Measurements from ENCODE around the gene FOXC1.

FOXC1 gene

DNA sequence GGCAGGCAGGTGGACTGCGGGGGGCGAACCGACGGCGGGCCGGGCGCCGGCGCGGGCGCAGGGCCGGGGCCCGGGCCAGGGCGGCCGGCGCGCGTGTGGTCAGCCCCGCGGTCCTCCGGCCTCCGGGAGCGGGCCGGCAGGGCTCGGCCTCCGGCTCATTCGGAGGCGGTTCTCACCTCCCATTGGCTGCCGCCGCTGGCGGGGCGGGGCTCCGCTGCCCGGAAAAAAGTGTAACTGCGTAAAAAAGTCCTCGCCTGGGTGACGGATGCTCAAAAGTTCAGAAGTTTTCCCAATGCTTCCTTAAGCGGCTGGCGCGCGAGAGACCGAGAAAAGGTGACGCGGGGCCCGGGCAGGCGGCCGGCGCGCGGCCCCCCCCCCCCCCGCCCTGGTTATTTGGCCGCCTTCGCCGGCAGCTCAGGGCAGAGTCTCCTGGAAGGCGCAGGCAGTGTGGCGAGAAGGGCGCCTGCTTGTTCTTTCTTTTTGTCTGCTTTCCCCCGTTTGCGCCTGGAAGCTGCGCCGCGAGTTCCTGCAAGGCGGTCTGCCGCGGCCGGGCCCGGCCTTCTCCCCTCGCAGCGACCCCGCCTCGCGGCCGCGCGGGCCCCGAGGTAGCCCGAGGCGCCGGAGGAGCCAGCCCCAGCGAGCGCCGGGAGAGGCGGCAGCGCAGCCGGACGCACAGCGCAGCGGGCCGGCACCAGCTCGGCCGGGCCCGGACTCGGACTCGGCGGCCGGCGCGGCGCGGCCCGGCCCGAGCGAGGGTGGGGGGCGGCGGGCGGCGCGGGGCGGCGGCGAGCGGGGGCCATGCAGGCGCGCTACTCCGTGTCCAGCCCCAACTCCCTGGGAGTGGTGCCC, at the start of gene FOXC1:
Gene FOXC1, plus strand, starts transcription at position 268 of the 849 bp plus-strand sequence. Its CDS starts 531 bp downstream, at position 799.
- H3K27me3 ChIP-seq (ENCODE audit: control insufficient read depth, insufficient read depth, low read length), result peaks cover 74% of the 10 kb centered on the region

DNA sequence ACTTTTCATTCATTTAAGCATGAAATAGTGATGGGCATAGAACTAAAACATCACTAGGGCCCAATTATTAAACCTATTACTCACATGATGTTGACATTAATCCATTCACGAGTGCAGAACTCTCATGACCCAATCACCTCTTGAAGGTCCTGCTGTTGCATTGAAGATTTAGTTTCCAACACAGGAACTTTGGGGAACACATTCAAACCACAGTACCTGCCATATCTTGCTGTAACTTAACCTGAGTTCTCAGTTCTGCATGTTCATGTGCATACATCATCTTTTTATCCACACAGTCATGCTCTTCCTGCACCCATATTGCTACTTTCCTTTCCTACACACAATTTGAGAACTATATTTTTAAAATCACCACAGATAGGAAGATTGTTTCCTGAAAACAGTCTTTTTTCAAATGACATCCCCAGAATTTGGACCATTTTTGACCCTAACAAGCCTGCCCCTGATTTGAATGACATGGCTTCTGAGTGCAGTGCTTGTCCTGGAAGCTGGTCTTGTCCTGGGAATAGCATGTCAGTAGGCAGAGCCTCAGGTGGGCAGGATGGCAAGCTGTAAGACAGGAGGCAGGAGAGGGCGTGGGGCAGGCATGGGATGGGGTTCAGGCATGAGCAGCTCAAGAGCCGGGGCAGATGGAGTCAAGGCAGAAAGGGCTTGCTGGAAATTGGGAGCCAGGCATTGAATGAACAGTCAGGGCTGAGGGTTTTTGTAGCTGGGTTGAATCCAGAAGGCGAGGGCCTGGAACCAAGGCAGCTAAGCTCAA, 49.2 kb upstream of the FOXC1 start:
- Histone ChIP-seq H3K9me3 (ENCODE audit: control insufficient read depth, insufficient read depth, low read length) (no peaks in the 10 kb centered on the region), H3K27ac (ENCODE audit: low read length) (no peak overlapping the region), H3K4me3 (ENCODE audit: low read length) (no peak overlapping the region), H3K36me3 (ENCODE audit: control insufficient read depth, insufficient read depth, low read length) (no peaks in the 10 kb centered on the region), H3K27me3 (ENCODE audit: control insufficient read depth, insufficient read depth, low read length) (no peaks in the 10 kb centered on the region), H3K4me1 (ENCODE audit: control insufficient read depth, insufficient read depth, low read length) (no peaks in the 10 kb centered on the region; the same call in 1 of the 2 replicates)
- no peak for DNase-seq (ENCODE audit: low read depth, low spot score)
- no CpG with 5 or more reads among the region's 4 CpGs for WGBS (ENCODE audit: insufficient coverage, insufficient read length)

More for the DNA sequence above, at the start of gene FOXC1:
- no CpG with 5 or more reads among the region's 115 CpGs for WGBS (ENCODE audit: insufficient coverage, insufficient read length)
- no peaks in the 10 kb centered on the region; the same call in 1 of the 2 replicates for H3K36me3 ChIP-seq (ENCODE audit: control insufficient read depth, insufficient read depth, low read length)
- H3K4me1 ChIP-seq (ENCODE audit: control insufficient read depth, insufficient read depth, low read length), result peaks cover 11% of the 10 kb centered on the region
- H3K4me3 ChIP-seq (ENCODE audit: low read length), result peak within 1 kb of the TSS; percentile 29; the same call in 1 of the 2 replicates
- H3K27ac ChIP-seq (ENCODE audit: low read length), result no peak within 1 kb of the TSS
- H3K9me3 ChIP-seq (ENCODE audit: control insufficient read depth, insufficient read depth, low read length), result no peaks in the 10 kb centered on the region
- no peak for DNase-seq (ENCODE audit: low read depth, low spot score)

DNA sequence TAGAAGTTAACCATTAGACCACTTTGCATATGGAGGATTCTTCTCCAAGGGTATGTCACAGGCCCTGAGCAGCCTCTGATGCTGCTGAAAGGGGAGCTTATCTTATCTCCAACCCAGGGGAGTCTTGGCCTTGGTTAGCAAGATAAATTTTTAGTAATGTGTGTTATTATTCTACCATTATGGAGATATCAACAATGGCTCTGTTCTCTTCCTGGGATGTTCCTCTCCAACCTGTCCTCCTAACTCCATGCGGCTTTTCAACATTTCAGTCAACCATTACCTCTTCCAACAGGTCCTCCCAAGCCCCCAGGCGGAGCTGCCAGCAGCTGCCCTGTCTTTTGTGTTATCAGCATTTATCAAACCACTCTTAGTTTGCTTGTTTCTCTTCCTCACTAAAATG, 48.4 kb upstream of the FOXC1 start:
- Histone ChIP-seq H3K36me3 (ENCODE audit: control insufficient read depth, insufficient read depth, low read length) (no peaks in the 10 kb centered on the region), H3K4me3 (ENCODE audit: low read length) (no peak overlapping the region), H3K4me1 (ENCODE audit: control insufficient read depth, insufficient read depth, low read length) (no peaks in the 10 kb centered on the region; the same call in 1 of the 2 replicates), H3K27ac (ENCODE audit: low read length) (no peak overlapping the region), H3K27me3 (ENCODE audit: control insufficient read depth, insufficient read depth, low read length) (no peaks in the 10 kb centered on the region), H3K9me3 (ENCODE audit: control insufficient read depth, insufficient read depth, low read length) (no peaks in the 10 kb centered on the region)
- no CpG with 5 or more reads among the region's 2 CpGs for WGBS (ENCODE audit: insufficient coverage, insufficient read length)
- no peak for DNase-seq (ENCODE audit: low read depth, low spot score)

DNA sequence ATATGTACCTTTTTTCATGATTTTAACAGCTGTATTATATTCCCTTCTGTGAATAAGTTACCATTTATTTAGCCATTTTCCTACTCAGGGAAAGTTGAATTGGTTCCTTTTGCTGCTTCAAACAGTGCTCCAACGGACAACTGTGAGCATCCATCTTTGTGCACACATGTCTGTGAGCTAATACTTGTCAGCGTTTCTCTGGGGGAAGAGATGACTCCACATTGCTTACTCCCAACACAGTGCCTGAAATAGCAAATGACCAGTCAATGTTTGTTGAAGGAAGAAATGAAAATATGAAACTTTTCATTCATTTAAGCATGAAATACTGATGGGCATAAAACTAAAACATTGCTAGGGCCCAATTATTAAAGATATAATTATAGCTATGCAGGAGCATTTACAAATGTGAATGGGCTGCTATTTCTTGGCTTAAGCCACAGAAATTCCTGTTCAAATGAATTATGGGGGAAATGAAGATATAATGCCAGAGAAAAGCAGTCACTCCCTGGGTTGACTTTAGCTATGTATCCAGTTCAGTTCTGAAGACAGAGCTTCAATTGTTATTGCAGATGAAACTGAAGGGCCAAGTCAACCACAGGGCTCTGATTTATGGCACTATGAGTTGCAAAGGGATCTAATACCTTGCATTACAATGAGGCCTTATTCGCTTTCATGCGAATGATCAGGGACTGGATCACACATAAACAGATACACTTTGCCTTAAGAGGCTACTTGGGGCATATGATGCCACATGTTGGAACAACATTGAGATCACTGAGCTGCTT, 47.4 kb upstream of the FOXC1 start:
- Histone ChIP-seq H3K4me3 (ENCODE audit: low read length) (no peak overlapping the region), H3K27me3 (ENCODE audit: control insufficient read depth, insufficient read depth, low read length) (no peaks in the 10 kb centered on the region), H3K9me3 (ENCODE audit: control insufficient read depth, insufficient read depth, low read length) (no peaks in the 10 kb centered on the region), H3K4me1 (ENCODE audit: control insufficient read depth, insufficient read depth, low read length) (no peaks in the 10 kb centered on the region), H3K36me3 (ENCODE audit: control insufficient read depth, insufficient read depth, low read length) (no peaks in the 10 kb centered on the region), H3K27ac (ENCODE audit: low read length) (no peak overlapping the region)
- no CpG with 5 or more reads among the region's 4 CpGs for WGBS (ENCODE audit: insufficient coverage, insufficient read length)
- no peak for DNase-seq (ENCODE audit: low read depth, low spot score)

DNA sequence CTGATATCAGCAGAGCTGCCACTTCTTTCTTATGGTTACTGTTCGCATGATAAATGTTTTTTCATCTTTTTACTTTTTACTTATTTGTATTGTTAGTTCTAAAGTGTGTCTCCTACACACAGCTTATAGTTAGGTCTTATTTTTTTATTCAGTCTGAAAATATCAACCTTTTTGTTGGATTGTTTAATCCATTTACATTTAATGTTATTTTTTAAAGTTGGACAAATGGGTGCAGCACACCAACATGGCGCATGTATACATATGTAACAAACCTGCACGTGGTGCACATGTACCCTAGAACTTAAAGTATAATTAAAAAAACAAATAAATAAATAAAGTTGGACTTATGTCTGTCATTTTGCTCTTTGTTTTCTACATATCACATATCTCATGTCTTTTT, 40.3 kb upstream of the FOXC1 start:
- no peak overlapping the region for H3K4me3 ChIP-seq (ENCODE audit: low read length)
- no peak overlapping the region for H3K27ac ChIP-seq (ENCODE audit: low read length)
- no peaks in the 10 kb centered on the region for H3K27me3 ChIP-seq (ENCODE audit: control insufficient read depth, insufficient read depth, low read length)
- no peaks in the 10 kb centered on the region for H3K36me3 ChIP-seq (ENCODE audit: control insufficient read depth, insufficient read depth, low read length)
- peaks cover 2% of the 10 kb centered on the region; the same call in 1 of the 2 replicates for H3K4me1 ChIP-seq (ENCODE audit: control insufficient read depth, insufficient read depth, low read length)
- no peak for DNase-seq (ENCODE audit: low read depth, low spot score)
- H3K9me3 ChIP-seq (ENCODE audit: control insufficient read depth, insufficient read depth, low read length), result no peaks in the 10 kb centered on the region; the same call in 1 of the 2 replicates
- WGBS (ENCODE audit: insufficient coverage, insufficient read length), result no CpG with 5 or more reads among the region's 3 CpGs

DNA sequence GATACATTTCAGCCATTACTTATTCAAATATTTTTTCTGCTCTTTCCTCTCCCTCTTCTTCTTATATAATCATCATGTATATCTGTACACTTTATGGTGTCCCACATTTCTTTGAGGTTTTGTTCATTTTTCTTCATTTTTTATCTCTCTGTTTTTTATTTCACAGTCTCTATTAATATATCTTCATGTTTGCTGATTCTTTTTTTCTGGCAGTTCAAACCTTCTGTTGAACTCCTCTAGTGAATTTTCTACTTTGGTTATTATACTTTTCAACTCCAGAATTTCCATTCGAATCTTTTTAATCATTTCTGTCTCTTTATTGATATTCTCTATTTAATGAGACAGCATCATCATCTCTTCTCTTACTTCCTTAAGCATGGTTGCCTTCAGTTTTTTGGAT, 38.9 kb upstream of the FOXC1 start:
- Histone ChIP-seq H3K36me3 (ENCODE audit: control insufficient read depth, insufficient read depth, low read length) (no peaks in the 10 kb centered on the region), H3K27ac (ENCODE audit: low read length) (no peak overlapping the region), H3K4me1 (ENCODE audit: control insufficient read depth, insufficient read depth, low read length) (peaks cover 7% of the 10 kb centered on the region), H3K4me3 (ENCODE audit: low read length) (no peak overlapping the region), H3K27me3 (ENCODE audit: control insufficient read depth, insufficient read depth, low read length) (no peaks in the 10 kb centered on the region), H3K9me3 (ENCODE audit: control insufficient read depth, insufficient read depth, low read length) (no peaks in the 10 kb centered on the region; the same call in 1 of the 2 replicates)
- WGBS (ENCODE audit: insufficient coverage, insufficient read length), result no CpG with 5 or more reads among the region's 1 CpG
- no peak for DNase-seq (ENCODE audit: low read depth, low spot score)

DNA sequence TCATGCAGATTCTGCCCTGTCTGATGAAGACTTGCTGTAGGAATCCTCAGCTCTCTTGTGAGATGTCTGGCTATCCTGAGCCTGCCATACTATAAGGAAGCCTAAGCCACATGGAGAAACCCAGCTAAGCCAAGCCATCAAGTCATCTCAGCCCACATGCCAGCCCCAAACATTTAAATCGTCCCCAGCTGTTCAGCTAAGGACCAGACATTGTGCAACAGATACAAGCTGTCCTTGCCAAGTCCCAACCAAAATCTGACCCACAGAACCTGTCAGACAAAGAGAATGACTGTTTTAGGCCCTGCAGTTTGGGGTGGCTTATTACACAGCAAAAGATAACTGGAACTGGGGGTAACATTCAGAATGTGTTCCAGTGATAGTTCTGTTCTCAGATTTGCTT, 36.8 kb upstream of the FOXC1 start:
- H3K9me3 ChIP-seq (ENCODE audit: control insufficient read depth, insufficient read depth, low read length), result no peaks in the 10 kb centered on the region; the same call in 1 of the 2 replicates
- no peaks in the 10 kb centered on the region for H3K27me3 ChIP-seq (ENCODE audit: control insufficient read depth, insufficient read depth, low read length)
- WGBS (ENCODE audit: insufficient coverage, insufficient read length), result no CpG with 5 or more reads among the region's 1 CpG
- H3K4me1 ChIP-seq (ENCODE audit: control insufficient read depth, insufficient read depth, low read length), result peaks cover 7% of the 10 kb centered on the region
- no peak for DNase-seq (ENCODE audit: low read depth, low spot score)
- H3K36me3 ChIP-seq (ENCODE audit: control insufficient read depth, insufficient read depth, low read length), result no peaks in the 10 kb centered on the region
- no peak overlapping the region for H3K27ac ChIP-seq (ENCODE audit: low read length)
- no peak overlapping the region for H3K4me3 ChIP-seq (ENCODE audit: low read length)

DNA sequence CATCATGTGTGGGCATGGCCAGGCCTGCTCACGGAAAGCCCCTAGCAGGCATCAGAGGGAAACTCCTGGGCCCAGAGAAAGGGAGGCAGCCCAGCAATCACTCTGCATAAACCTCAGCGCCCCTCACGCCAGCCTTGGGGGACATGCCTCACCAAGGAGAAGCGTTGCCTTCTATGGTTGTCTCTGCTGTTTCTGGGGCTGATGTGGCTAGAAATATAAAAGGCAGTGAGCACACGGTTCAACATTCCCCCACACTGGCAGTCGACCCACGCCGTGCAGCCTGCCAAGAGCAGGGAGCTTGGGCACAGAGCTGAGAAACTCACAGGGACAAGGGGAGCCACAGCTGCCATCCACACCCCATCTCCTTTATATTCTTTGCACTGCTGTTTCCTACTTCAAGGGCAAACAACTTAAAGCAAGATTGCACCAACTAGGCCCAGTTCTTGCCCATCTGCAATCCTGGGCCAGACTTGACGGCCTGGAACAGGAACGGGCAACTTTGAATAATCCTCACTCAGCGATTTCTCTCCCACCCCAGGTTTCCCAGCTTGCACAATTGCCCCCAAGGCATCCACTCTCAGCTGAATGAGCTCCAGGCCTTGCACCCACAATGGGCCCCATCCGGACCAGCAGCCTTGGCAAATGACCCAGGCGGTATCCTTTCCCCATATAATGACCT, 35.5 kb upstream of the FOXC1 start:
- peaks cover 7% of the 10 kb centered on the region for H3K4me1 ChIP-seq (ENCODE audit: control insufficient read depth, insufficient read depth, low read length)
- no peaks in the 10 kb centered on the region; the same call in 1 of the 2 replicates for H3K9me3 ChIP-seq (ENCODE audit: control insufficient read depth, insufficient read depth, low read length)
- DNase-seq (ENCODE audit: low read depth, low spot score), result no peak
- H3K4me3 ChIP-seq (ENCODE audit: low read length), result no peak overlapping the region
- no peak overlapping the region for H3K27ac ChIP-seq (ENCODE audit: low read length)
- H3K36me3 ChIP-seq (ENCODE audit: control insufficient read depth, insufficient read depth, low read length), result no peaks in the 10 kb centered on the region
- H3K27me3 ChIP-seq (ENCODE audit: control insufficient read depth, insufficient read depth, low read length), result no peaks in the 10 kb centered on the region
- no CpG with 5 or more reads among the region's 13 CpGs for WGBS (ENCODE audit: insufficient coverage, insufficient read length)

DNA sequence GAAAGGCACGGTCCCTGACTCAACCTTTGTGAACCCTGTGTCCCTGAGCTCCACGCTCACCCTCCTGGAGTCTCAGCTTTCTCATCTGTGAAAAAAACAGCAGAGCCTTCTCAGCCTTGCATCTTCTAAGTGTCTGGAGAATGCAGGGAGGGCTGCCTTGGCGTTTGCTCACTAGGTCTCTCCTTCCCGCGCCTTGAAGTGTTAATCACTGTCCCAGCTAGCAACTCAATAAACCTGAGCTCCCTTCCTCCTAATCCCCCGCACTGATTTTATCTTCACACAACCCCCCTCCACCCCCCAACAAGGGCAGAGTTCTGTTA, 34.9 kb upstream of the FOXC1 start:
- WGBS (ENCODE audit: insufficient coverage, insufficient read length), result no CpG with 5 or more reads among the region's 6 CpGs
- DNase-seq (ENCODE audit: low read depth, low spot score), result no peak
- Histone ChIP-seq H3K9me3 (ENCODE audit: control insufficient read depth, insufficient read depth, low read length) (no peaks in the 10 kb centered on the region; the same call in 1 of the 2 replicates), H3K27ac (ENCODE audit: low read length) (no peak overlapping the region), H3K4me3 (ENCODE audit: low read length) (no peak overlapping the region), H3K27me3 (ENCODE audit: control insufficient read depth, insufficient read depth, low read length) (no peaks in the 10 kb centered on the region), H3K36me3 (ENCODE audit: control insufficient read depth, insufficient read depth, low read length) (no peaks in the 10 kb centered on the region), H3K4me1 (ENCODE audit: control insufficient read depth, insufficient read depth, low read length) (peaks cover 7% of the 10 kb centered on the region)

All from iPS DF 6.9 (cell line).